Left ventricle myocardium superior (tissue), 1 donor: ENCODE data around the gene PPP2R5C. TPM values are rescaled to one million over a fixed set of nuclear protein-coding genes. Genes with fewer than 3 reads are reported as not detected.

Experiments used
- ATAC-seq: fragments of 200-7000 bp; cut with Tn5 transposase; one replicate; pipeline ENCODE4 v1.9.1; 2020; ENCODE audit warnings: mild to moderate bottlenecking, moderate library complexity
- DNase-seq: peaks from one replicate; pipeline ENCODE4 v3.0.0-alpha.2; 2020
- intact Hi-C: fragments of 100-400 bp; cut with micrococcal nuclease; formaldehyde crosslinking; loops from one replicate; pipeline ENCODE4 v1.11.0; 2022
- total RNA-seq: library from RNA; stranded (reverse); fragmentation: NEBNext Ultra II Directional; extraction: Animal tissue kit (Norgen Biotek cat#: 25700); gene quantifications from one replicate; pipeline ENCODE4 v1.2.1, GENCODE V29; 2021
- donor health status: DM: no; HTN: yes; CAD: no; lungs with severe emphysema.

PPP2R5C gene
- total RNA-seq, 1 donor from 2014 or later: 211 TPM

DNA sequence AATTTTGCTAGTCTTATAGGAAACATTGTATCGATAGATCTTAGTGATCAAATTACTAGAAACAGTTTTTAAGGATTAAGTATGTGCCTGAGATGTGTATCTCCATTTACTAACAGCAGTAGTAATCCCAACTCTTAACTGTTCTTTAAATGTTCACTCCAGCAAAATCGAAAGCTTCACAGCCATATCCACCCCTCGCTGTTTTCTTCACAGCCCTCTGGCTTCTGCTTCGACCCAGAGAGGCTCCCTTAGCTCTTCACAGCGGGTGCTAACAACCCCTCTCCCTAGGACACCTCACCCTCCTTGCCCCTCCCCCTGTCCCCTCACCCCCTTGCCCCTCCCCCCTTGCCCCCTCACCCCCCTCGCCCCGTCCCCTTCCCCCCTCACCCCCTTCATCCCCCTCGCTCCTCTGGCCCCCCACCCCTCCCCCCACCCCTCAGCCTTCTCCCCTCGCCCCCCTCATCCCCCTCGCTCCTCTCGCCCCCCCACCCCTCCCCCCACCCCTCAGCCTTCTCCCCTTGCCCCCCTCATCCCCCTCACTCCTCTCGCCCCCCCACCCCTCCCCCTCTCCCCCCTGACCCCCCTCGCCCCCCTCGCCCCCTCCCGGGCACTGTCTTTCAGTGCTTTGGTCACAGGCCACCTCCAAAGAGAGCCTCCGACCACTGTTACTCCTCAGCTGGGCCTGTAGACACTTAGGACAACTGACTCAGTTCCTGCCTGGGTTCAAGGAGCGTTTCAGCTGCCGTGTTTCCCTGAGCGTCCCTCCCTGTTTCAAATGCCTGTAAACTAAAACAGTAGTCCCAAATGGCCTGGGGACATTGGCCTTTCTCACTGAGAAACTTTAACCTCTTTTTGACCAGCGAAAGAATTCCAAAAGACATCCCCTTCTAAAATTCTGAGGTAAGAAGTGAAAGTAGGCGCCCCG is 156.8 kb downstream of the PPP2R5C start:
- DNase-seq (no peak), ATAC-seq (no peak)

DNA sequence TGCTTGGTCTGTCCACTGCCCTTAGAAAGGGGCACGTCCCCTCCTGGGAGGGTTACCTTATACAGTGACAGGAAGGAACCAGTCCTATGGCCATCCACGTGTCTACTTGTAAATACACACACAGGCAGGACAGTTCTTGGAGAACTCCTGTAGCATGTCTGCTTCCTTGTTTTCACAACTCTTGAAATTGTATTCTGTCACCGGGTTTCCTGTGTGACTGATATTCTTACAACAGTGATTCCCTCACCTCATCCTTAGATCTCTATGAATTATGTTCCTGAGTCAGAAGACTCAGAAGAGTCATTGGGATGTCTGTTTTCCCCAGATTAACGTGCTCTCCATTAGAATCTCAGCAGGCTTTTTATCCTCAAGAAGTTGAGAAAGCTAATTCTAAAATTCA is 158.8 kb downstream of the PPP2R5C start:
- DNase-seq: no peak
- intact Hi-C loops: no loop called here
- no peak for ATAC-seq

More for the DNA sequence above, 156.8 kb downstream of the PPP2R5C start:
- intact Hi-C loops: no loop called here

DNA sequence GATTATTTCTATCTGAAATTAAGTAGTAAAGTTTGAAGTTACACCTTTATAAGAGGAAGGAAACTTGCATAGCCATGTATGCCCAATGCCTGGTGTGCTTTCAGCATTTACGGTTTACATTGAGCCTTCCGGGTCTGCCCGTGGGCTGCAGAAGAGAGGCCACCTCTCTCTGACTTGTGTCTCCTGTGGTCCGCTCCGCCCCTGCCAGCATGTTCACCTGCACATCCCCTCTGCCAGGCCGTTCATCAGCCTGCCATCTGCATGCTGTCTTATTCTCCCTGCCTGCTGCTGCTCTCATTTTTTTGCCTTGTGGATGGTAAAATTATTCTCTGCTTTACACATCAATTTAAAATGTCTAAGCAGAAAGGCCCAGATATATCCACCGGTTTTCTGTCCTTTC is 161.4 kb downstream of the PPP2R5C start:
- ATAC-seq (no peak), DNase-seq (no peak)
- intact Hi-C loops: no loop called here

DNA sequence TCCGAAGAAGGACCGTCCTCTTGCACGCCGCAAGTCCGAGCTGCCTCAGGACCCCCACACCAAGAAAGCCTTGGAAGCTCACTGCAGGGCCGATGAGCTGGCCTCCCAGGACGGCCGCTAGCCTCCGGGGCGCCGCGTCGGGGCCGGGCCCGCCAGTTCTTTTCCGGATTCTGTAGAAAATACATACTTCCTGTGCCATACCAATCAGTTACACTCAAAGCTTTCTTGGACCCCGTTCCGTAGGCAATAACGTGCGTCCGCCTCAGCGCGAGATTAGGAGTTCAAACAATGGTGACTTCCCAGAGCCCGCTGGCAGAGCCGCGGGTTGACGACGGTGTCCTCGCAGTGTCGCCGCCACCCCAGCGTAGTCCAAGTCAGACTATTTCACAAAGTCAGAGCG is 163.6 kb downstream of the PPP2R5C start:
- no peak for DNase-seq
- intact Hi-C loops: no loop called here
- ATAC-seq: no peak

DNA sequence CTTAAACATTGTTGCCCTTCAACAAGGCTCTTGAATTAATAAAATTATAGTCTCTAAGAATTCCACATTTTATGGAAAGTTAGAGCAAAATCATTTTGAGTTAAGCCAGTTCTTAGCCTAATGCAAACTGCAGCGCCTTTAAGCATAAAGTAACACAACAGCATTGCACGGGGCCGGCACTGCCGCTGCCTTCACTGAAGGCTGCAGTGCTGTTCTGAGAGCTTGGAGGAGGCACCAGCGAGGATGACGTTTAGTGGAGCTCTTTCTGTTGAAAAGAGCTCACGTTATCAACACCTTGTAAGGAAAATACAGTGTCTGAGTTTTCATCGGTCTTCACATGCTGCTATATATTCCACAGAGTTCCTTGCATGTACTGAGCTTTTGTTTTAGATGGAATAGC is 164.6 kb downstream of the PPP2R5C start:
- ATAC-seq: peak; percentile 28
- intact Hi-C loops: no loop called here

DNA sequence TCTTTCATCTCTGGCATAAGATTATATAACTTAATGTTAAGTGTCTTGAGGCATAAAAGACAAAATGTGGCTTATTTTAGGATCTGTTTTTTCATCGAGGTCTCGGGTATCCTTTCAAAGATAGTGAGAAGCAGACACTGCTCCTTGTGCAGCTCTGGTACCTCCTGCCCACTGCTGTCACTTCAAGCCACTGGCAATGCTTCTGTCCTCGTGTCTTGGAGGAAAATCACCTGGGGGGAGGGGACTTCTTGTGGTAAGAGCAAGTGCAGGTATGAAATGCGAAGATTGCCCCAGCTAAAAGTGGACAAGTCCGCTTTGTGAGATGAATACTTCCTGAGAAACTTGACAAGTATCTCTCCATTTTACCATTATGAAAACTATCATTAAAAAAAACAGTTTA is 165.1 kb downstream of the PPP2R5C start:
- intact Hi-C loops: no loop called here
- no peak for DNase-seq
- ATAC-seq: no peak

More for the DNA sequence above, 164.6 kb downstream of the PPP2R5C start:
- DNase-seq: no peak

DNA sequence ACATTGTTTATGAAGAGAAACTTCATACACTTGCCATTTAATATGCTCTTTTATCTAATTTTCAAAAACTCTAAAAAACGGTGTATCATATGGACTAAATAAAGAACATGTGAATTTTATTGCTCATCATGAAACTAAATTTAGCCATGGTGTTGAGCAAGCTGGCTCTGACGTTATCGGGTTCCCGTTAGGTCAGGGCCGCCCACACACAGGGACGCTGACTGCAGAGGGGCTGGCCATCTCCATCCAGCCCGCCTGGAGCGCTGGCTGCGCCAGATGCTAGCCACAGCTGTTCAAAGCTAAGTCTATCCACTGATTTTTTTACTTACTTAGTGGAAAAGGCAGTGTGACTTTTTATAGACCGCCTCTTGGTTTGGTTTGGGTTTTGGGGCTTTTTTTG is 166.3 kb downstream of the PPP2R5C start:
- intact Hi-C loops: no loop called here
- DNase-seq (peak; percentile 94), ATAC-seq (peak; percentile 98)

DNA sequence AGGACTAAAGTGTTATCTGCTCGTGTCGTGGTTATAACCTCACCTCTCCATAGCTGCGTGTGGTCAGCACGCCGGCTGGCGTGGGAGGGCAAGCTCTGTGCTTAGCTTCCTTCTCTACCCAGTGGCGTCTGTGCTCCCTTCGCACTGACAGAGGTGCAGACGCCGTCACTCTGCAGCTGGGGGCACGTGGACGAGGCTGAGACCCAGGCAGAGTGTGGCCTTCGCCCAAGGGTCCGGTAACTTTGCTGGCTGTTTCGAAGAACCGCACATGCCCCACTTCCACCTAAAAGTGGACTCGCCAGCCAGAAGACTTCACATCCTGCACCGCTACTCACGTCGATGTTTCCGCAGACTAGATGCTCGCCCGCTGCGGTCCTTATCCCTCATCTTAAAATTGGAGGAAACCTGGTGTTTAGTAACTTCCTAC is 166.9 kb downstream of the PPP2R5C start:
- DNase-seq (no peak), ATAC-seq (peak; percentile 26)
- intact Hi-C loops: no loop called here

DNA sequence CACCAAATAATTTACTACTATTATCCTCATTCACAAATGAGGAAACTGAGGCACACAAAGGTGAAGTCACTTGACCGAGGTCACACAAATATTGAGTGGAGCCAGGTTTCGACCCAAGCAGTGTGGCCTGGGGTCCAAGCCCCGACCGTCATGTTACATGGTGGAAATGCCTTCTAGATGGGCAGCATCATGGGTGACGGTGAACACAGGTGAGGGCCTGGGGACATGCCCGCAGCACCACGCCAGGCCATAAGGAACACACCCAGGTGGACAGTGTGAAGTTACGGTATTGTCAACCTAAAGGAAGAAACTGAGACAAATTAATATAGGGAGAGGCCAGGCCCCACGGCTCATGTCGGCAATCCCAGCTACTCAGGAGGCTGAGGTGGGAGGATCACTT is 167.6 kb downstream of the PPP2R5C start:
- intact Hi-C loops: no loop called here
- DNase-seq (no peak), ATAC-seq (no peak)

DNA sequence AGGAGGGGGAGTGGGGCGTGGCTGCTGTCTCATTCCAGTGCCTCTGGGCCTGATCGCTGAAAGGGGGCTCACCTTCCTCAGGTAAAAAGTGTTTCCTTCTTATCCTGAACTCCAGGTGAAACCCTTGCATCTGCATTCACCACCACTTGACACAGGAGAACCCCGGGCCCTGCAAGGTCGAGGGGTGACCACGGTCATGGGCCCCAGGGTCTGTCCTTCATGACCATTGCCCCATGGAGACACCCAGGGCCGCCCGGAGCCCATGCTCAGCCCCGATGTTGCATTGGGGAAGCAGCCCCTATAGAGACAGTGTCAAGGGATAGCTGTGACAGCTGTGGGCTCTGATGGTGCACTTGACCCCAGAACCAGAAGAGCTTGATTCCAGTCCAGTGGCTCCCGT is 168.4 kb downstream of the PPP2R5C start:
- ATAC-seq (no peak), DNase-seq (no peak)
- intact Hi-C loops: no loop called here

DNA sequence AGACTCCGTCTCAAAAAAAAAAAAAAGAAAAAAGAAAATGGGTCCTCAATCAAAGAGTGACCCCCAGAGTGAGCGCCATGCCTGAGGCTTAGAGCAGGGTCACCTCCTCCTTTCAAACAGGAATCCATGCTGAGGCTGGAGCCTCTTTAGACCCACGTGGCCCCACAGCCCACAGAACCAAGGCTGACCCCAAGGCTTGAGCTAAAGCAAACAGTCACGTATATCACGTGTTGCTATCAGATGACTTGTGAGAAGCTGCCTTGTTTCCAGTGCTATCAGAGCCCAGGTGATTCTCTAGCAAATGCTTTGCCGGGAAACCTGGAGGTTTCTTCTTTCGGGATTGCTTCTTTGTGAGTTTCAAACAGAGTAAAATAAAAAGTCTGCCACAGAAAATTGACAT is 171.2 kb downstream of the PPP2R5C start:
- ATAC-seq (no peak), DNase-seq (no peak)
- intact Hi-C loops: no loop called here

DNA sequence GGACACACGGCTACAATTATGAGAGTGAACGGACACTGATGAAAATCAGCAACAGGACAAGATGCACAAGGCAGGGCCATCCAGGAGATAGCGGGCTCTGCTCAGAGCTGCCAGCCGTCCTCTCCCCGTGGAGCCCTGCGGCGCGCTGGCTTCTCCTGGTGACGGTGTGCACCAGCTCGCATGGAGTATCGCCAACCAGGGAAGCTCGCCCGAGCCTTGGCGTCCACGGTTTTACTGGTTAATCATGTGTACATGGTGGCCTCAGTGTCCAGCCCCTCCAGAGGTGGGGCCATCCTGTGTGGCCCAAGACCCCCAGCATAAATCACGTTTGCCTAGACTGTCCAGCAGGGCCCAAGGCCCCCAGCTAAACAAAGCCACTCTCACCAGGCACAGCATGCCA is 171.7 kb downstream of the PPP2R5C start:
- DNase-seq: no peak
- no peak for ATAC-seq
- intact Hi-C loops: no loop called here

DNA sequence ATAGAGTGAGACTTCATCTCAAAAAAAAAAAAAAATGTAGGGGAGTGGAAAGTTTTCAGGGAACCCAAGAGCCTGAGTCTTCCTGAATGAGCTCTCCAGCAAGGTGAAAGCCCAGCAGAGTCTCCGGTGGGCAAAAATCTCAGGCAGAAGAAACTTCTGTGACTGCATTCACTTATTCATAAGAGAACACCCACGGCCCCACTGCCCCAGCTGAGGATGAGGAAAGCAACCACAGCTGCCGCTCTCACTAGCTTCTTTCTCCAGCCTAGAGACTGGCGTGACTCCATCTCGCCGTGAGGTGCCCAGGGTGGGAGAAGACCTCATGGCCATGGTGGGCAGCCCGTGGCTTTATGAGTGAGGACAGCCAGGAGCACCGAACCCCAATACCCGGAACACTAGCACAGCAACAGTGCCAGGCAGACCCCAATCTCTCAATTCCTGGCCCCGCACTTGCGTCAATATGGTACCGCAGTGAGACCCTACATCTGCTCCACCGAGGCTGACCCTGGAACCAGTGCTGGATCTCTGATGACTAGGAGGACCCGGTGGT is 173.2 kb downstream of the PPP2R5C start:
- DNase-seq (no peak), ATAC-seq (no peak)
- intact Hi-C loops: no loop called here

DNA sequence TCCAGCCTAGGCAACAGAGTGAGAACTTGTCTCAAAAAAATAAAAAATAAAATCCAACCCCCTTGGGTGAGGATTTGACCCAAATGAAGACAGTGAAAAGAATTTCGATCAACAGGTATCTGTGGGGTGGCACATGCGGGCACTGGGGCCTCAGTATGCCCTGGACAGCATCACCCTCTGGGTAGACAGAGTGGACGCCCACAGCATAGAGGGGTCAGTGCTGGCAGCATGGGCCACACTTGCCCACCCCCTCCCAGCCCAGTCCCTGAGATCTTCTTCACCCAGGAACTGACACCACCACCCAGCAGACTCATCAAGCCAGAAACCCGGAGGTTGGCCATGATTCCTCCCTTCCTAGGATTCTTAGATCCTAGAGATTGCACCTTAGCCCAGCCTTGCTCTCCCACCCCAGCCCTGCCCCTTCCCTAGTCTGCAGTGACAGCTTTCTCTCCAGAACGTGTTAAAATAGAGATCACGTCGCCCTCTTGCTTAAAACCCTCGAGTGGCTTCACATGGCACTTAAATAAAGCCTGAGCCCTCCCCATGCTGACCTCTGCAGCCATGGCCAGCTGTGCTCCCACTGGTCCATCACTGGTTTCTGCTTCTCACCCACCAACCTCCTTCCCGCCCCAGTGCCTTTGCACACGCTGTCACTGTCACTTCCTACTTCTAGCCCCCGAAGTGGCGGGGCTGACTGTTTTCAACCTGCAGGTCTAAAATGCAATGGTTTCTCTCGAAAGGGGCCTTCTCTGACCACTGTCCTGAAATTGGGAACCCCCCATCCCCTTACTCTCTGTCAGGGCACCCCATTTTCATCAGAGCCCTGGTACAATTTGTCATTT is 176.6 kb downstream of the PPP2R5C start:
- no peak for ATAC-seq
- intact Hi-C loops: no loop called here
- no peak for DNase-seq

DNA sequence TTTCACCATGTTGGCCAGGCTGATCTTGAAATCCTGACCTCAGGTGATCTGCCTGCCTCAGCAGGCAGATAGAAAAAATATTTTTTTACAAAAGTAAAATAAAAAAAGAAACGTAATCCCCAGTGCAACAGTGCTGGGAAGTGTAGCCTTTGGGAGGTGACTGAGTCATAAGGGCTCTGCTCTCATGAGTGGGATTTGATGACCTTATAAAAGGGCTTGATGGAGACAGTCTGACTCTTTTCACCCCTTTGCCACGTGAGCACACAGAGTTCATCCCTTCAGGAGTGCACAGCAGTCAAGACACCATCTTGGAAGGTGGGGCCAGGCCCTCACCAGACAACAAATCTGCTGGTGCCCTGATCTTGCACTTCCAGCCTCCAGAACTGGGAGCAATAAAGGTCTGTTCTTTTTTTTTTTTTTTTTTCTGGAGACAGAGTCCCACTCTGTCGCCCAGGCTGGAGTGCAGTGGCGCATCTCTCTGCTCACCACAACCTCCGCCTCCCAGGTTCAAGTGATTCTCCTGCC is 178.2 kb downstream of the PPP2R5C start:
- intact Hi-C loops: loop anchor here (10.0 kb wide), 1 partner anchor 165 kb away; no protein-coding TSS in a partner anchor
- no peak for DNase-seq
- ATAC-seq: no peak

DNA sequence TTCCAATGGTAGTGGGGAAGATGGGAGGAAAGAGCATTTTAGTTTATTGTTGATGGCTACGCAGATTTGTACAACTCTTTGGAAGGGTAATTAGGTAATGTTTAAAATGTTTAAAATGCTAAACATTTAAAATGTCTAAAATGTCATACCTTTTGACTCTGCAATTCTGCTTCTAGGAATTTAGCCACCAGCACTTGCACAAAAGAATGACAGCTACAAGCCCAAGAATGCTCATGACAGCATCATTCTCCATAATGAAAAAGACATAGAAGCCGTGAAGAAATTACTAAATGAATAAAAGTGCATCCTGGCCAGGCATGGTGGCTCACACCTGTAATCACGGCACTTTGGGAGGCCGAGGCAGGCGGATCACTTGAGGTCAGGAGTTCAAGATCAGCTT is 182.9 kb downstream of the PPP2R5C start:
- intact Hi-C loops: loop anchor here (10.0 kb wide), 1 partner anchor 170 kb away; no protein-coding TSS in a partner anchor
- ATAC-seq: no peak
- no peak for DNase-seq

DNA sequence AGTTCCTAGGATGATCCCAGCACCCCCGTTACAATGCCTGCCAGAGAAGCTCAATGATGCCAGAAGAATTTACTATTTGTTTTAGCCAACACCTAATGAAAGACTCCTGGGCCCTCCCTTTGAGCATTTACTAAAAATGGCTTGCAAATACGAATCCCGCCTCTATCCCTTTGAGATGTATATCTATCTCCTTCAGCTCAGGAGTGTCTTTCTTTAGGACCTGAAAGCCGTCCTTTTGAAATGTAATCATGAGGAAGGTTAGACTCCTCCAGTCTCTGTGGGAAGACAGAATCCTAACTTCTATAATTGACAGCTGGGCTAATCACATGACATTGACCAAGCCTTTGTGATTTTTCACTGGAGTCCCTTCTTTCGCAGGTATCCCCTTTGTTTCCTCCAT is 183.7 kb downstream of the PPP2R5C start:
- no peak for DNase-seq
- intact Hi-C loops: loop anchor here (10.0 kb wide), 1 partner anchor 170 kb away; no protein-coding TSS in a partner anchor
- no peak for ATAC-seq

DNA sequence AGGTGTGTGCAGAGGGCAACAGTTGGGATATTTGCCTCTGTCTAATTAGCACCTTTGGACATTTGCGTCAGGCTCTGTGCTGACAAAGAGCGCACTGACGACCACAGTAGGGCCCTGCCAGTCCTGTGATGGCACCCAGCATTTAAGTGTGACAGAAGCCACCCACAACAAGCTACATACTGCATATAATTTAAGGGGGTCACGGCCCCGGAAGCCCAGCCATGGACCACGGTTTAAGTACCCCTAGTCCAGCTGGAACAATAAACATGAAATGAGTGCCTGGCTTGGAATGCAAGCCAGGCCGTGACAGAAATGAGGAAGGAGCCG is 186.0 kb downstream of the PPP2R5C start:
- no peak for DNase-seq
- peak; percentile 6 for ATAC-seq
- intact Hi-C loops: loop anchor here (10.0 kb wide), 1 partner anchor 173 kb away; no protein-coding TSS in a partner anchor

DNA sequence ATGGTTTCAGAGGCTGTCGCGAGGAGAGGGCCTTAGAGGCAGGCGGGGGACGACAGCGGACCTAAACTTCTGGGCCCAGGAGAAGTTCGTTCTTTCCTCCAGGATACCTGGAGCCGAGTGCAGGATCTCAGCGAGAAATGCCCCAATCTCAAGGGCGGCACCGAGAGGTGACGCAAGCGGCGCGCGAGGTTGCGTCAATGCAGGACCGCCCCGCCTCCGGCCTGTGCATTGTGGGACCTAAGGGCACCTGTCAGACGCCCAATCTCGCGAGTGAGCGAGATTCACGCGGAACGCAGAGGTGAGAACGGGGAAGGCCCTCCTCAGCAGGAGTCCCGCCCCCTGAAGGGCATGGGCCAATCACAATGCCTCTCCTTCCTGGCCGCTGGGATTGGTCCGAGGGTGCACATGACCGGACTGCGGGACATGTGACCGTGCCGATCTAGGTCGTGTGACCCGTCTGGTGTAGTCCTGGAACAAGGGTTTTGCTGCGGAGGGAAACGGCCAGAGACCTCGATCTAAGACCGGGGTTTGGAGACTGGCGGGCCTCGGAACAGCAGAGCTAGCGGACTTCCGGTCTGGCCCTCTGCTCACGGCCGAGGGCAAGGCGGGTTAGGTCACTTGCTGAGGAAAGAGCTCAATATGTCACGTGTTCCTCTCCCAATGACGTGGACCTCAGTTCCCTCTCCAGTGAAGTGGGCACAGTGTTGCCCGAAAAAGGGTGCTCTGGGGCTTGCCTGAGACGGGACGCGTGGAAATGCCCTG is 186.6 kb downstream of the PPP2R5C start:
- intact Hi-C loops: loop anchor here (10.0 kb wide), 1 partner anchor 173 kb away; no protein-coding TSS in a partner anchor
- DNase-seq: peak; percentile 100
- ATAC-seq: peak; percentile 98
